ENCODE results near the gene PSMD6.

Gene PSMD6

DNA sequence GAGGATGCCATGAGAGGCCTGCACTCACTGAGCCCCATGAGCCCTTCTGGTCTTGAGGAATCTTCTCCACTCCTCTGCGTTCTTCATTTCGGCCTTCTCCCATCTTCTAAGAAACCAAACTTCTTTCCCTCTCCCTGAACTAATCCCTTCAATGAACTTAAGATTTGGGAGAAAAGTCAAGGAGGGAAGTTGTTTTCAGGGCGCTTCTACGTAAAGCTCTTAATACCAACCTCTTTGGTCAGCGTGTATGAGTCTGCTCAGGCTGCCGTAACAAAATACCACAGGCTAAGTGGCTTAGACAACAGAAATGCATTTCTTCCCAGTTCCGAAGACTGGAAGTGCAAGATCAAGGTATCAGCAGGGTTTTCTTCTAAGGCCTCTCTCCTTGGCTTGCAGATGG lies 13.8 kb upstream of the PSMD6 start:
- no peak for DNase-seq (ENCODE audit: low read depth)
- no peak overlapping the region for H3K4me3 ChIP-seq (ENCODE audit: low read depth, low read length)
- TF ChIP-seq MYC (IDR thresholded peaks at IDR 0.05; ENCODE audit: low read depth, low read length) (no peak), MAX (IDR thresholded peaks at IDR 0.05; ENCODE audit: low read depth, low read length) (no peak)
- TF ChIP-seq, protein P1, sequence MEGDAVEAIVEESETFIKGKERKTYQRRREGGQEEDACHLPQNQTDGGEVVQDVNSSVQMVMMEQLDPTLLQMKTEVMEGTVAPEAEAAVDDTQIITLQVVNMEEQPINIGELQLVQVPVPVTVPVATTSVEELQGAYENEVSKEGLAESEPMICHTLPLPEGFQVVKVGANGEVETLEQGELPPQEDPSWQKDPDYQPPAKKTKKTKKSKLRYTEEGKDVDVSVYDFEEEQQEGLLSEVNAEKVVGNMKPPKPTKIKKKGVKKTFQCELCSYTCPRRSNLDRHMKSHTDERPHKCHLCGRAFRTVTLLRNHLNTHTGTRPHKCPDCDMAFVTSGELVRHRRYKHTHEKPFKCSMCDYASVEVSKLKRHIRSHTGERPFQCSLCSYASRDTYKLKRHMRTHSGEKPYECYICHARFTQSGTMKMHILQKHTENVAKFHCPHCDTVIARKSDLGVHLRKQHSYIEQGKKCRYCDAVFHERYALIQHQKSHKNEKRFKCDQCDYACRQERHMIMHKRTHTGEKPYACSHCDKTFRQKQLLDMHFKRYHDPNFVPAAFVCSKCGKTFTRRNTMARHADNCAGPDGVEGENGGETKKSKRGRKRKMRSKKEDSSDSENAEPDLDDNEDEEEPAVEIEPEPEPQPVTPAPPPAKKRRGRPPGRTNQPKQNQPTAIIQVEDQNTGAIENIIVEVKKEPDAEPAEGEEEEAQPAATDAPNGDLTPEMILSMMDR (IDR thresholded peaks at IDR 0.05; ENCODE audit: low read depth, low read length): no peak

DNA sequence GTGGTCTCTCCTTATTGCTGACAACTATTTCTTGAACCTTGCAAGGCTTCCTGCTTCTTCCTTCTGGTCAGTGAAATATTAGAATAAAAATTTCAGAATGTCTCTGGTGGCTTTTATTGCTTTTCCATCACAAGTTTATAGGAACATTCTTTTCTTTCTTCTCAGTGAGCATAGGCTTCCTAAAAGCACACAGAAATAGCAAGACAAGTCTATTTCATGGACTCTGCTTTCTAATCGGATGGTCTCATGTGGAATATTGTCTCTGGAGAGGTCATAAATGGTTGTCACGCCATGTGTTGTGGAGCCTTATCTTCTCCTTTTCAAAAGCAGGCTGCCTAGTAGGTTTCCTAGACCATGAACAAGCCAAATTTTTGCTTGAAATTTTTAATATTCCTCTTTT lies 9.8 kb upstream of the PSMD6 start:
- DNase-seq (ENCODE audit: low read depth): no peak
- no peak overlapping the region for H3K4me3 ChIP-seq (ENCODE audit: low read depth, low read length)
- TF ChIP-seq MYC (IDR thresholded peaks at IDR 0.05; ENCODE audit: low read depth, low read length): no peak
- TF ChIP-seq, protein P1 (IDR thresholded peaks at IDR 0.05; ENCODE audit: low read depth, low read length): no peak
- TF ChIP-seq MAX (IDR thresholded peaks at IDR 0.05; ENCODE audit: low read depth, low read length): no peak
- TF ChIP-seq POLR2A (IDR thresholded peaks at IDR 0.05; ENCODE audit: extremely low read depth, insufficient read length): no peak

- H3K4me3 ChIP-seq (ENCODE audit: low read depth, low read length): no peak overlapping the region
- DNase-seq (ENCODE audit: low read depth): no peak
- TF ChIP-seq POLR2A (IDR thresholded peaks at IDR 0.05; ENCODE audit: extremely low read depth, insufficient read length): no peak
- TF ChIP-seq, protein P1 (IDR thresholded peaks at IDR 0.05; ENCODE audit: low read depth, low read length): no peak
- no peak for TF ChIP-seq MAX (IDR thresholded peaks at IDR 0.05; ENCODE audit: low read depth, low read length)
- no peak for TF ChIP-seq MYC (IDR thresholded peaks at IDR 0.05; ENCODE audit: low read depth, low read length)
These were observed 8.5 kb upstream of the PSMD6 start for GRCh38 chr3:64031540-64032508.

GRCh38 chr3:64030741-64031140 lies 7.4 kb upstream of the PSMD6 start:
- peak; percentile 64 for DNase-seq (ENCODE audit: low read depth)
- TF ChIP-seq, protein P1 (IDR thresholded peaks at IDR 0.05; ENCODE audit: low read depth, low read length): peak; percentile 69
- no peak for TF ChIP-seq POLR2A (IDR thresholded peaks at IDR 0.05; ENCODE audit: extremely low read depth, insufficient read length)
- no peak for TF ChIP-seq MAX (IDR thresholded peaks at IDR 0.05; ENCODE audit: low read depth, low read length)
- TF ChIP-seq MYC (IDR thresholded peaks at IDR 0.05; ENCODE audit: low read depth, low read length): no peak
- H3K4me3 ChIP-seq (ENCODE audit: low read depth, low read length): no peak overlapping the region

DNA sequence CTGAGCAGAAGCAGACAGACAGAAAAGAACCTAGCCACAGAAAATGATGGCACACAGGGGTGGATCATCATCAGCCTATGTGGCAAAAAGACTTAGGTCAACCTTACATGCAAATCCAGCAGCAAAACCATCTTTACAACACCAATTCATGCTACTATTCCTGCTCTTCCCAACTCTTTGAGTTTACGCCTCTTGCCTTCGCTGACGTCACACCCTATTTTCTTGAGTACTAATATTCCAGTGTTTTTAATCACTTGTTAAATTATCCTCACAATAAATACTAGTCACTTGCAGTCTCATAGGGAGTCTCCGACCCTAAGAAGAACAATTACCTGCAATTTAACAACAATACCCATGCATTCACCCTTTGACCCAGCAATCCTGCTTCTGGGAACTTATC lies 6.0 kb upstream of the PSMD6 start:
- TF ChIP-seq, protein P1 (IDR thresholded peaks at IDR 0.05; ENCODE audit: low read depth, low read length): no peak
- no peak for TF ChIP-seq MYC (IDR thresholded peaks at IDR 0.05; ENCODE audit: low read depth, low read length)
- no peak for TF ChIP-seq POLR2A (IDR thresholded peaks at IDR 0.05; ENCODE audit: extremely low read depth, insufficient read length)
- TF ChIP-seq MAX (IDR thresholded peaks at IDR 0.05; ENCODE audit: low read depth, low read length): no peak
- H3K4me3 ChIP-seq (ENCODE audit: low read depth, low read length): no peak overlapping the region
- DNase-seq (ENCODE audit: low read depth): no peak
